ENCODE data around the gene ARHGAP6. TPM values are rescaled to one million over a fixed set of nuclear protein-coding genes. Genes with fewer than 3 reads are reported as not detected.

Gene ARHGAP6
- total and polyA plus RNA-seq, 2 of the 4 experiments (the other 2 are of a cell fraction): 1.4 to 1.8 TPM

- H3K79me1 ChIP-seq (ENCODE audit: low read depth in 1 of 2, low read length in 2 of 2): no peaks in the 10 kb centered on the region
- intact Hi-C loops (cut with micrococcal nuclease): no loop called here
- no peak overlapping the region for H2BK120ac ChIP-seq (ENCODE audit: low read depth, low read length)
- no peaks in the 10 kb centered on the region for H3K9me3 ChIP-seq (ENCODE audit: control insufficient read depth, insufficient read depth, low read length)
- no peak overlapping the region for H3K4ac ChIP-seq (ENCODE audit: low read depth, low read length)
- no peaks in the 10 kb centered on the region for H4K20me1 ChIP-seq (ENCODE audit: insufficient read depth, low read length)
- CTCF ChIA-PET: interaction anchor here (0.7 kb wide), 1 partner anchor 247 kb away, joined by 3 read pairs; no protein-coding TSS in a partner anchor
- H2BK5ac ChIP-seq (ENCODE audit: low read depth, low read length, poor library complexity, severe bottlenecking): no peak overlapping the region
- H3K36me3 ChIP-seq (ENCODE audit: control insufficient read depth, insufficient read depth, low read length): no peaks in the 10 kb centered on the region
- POLR2A ChIA-PET (ENCODE audit: unreplicated experiment): no interaction called here
- H2AK9ac ChIP-seq (replicated peaks; ENCODE audit: low read depth, low read length, poor library complexity): no peak overlapping the region
- no peak overlapping the region for H3K23ac ChIP-seq (ENCODE audit: low read depth, low read length)
- no peak overlapping the region for H3K56ac ChIP-seq (ENCODE audit: extremely low read depth, insufficient read depth, low read length)
- no peak overlapping the region for H3K27ac ChIP-seq (ENCODE audit: insufficient read depth, low read length)
- no peak overlapping the region for H4K91ac ChIP-seq (ENCODE audit: insufficient read depth, low read depth, low read length)
- DNase-seq (no peak), ATAC-seq (ENCODE audit: low read depth) (no peak)
- no peak overlapping the region for H4K5ac ChIP-seq (ENCODE audit: low read depth, low read length)
- no peak overlapping the region for H2AK5ac ChIP-seq (ENCODE audit: low read depth, low read length)
- H3K4me3 ChIP-seq (ENCODE audit: insufficient read depth, low read depth, low read length): no peak overlapping the region
- no peak overlapping the region for H3K4me2 ChIP-seq (ENCODE audit: low read depth, low read length)
- no peak overlapping the region for H2BK15ac ChIP-seq (ENCODE audit: low read depth, low read length)
- BruUV-seq (replicated peaks): no TSS peak
- H4K8ac ChIP-seq (ENCODE audit: low read depth in 2 of 2, low read length in 2 of 2): no peak overlapping the region
- no peaks in the 10 kb centered on the region for H3K4me1 ChIP-seq (ENCODE audit: control insufficient read depth, insufficient read depth, low read length)
- no peak for TF ChIP-seq CHD1 (IDR thresholded peaks at IDR 0.05; ENCODE audit: low read depth, low read length)
- no peak for TF ChIP-seq RCOR1 (IDR thresholded peaks at IDR 0.05; ENCODE audit: insufficient replicate concordance, low read length)
- no peak for TF ChIP-seq POLR2A (IDR thresholded peaks at IDR 0.05; ENCODE audit: low read depth, low read length)
- no peak for TF ChIP-seq RFX5 (IDR thresholded peaks at IDR 0.05; ENCODE audit: low read depth, low read length)
- no peak for TF ChIP-seq CTCF (conservative IDR thresholded peaks at IDR 0.05; ENCODE audit: low read depth, low read length)
- no peak for TF ChIP-seq CEBPB (IDR thresholded peaks at IDR 0.05; ENCODE audit: low read depth, low read length)
- no peak for TF ChIP-seq SMC3 (IDR thresholded peaks at IDR 0.05; ENCODE audit: low read depth, low read length)
- no peak for TF ChIP-seq USF2 (IDR thresholded peaks at IDR 0.05; ENCODE audit: low read depth, low read length)
- no peak for TF ChIP-seq MXI1 (IDR thresholded peaks at IDR 0.05; ENCODE audit: borderline replicate concordance, low read depth, low read length)
- no peak for TF ChIP-seq MAFK (IDR thresholded peaks at IDR 0.05; ENCODE audit: low read depth, low read length)
- no peak for TF ChIP-seq MAZ (IDR thresholded peaks at IDR 0.05; ENCODE audit: borderline replicate concordance, low read depth, low read length)
- no peak for TF ChIP-seq NFE2L2 (IDR thresholded peaks at IDR 0.05; ENCODE audit: low read depth, low read length)
- no peak for TF ChIP-seq ELK1 (IDR thresholded peaks at IDR 0.05; ENCODE audit: borderline replicate concordance, low read depth, low read length)
- no peak for TF ChIP-seq RAD21 (IDR thresholded peaks at IDR 0.05; ENCODE audit: low read length)
- TF ChIP-seq FOS (IDR thresholded peaks at IDR 0.05; ENCODE audit: low read depth, low read length): no peak
- no peak for TF ChIP-seq BHLHE40 (IDR thresholded peaks at IDR 0.05; ENCODE audit: low read depth, low read length)
- no peak overlapping the region for H2AFZ ChIP-seq (replicated peaks; ENCODE audit: low read length, poor library complexity)
- no peak overlapping the region for H3K18ac ChIP-seq (ENCODE audit: low read depth, low read length)
- no peak overlapping the region for H3K9ac ChIP-seq (ENCODE audit: low read depth, low read length)
- no peaks in the 10 kb centered on the region for H3K27me3 ChIP-seq (ENCODE audit: control insufficient read depth, insufficient read depth, low read length)
- H3K9me1 ChIP-seq (ENCODE audit: insufficient read depth, low read length): no peaks in the 10 kb centered on the region
- H2BK20ac ChIP-seq (ENCODE audit: low read depth, low read length): no peak overlapping the region
- H3K14ac ChIP-seq (replicated peaks; ENCODE audit: low read depth, low read length): no peak overlapping the region
- dilution Hi-C loops (cut with HindIII; ENCODE audit: low sequenced_read_pairs, unreplicated experiment): no loop called here
- in situ Hi-C loops (cut with MboI; ENCODE audit: low sequenced_read_pairs): no loop called here
Measured at GRCh38 chrX:11566173-11566572, 99.5 kb downstream of the ARHGAP6 start.
